Parathyroid adenoma (tissue), 2 donors: Measurements from ENCODE around the gene LTBP4.

Experiments used
- H2AFZ ChIP-seq: fragments of 300-600 bp; sonication (generic); one replicate; pipeline ENCODE4 v1.7.0; 2017; ENCODE audit warnings: antibody characterized with exemption, mild to moderate bottlenecking
- H3K27ac ChIP-seq: fragments of 300-600 bp; sonication (generic); one replicate; pipeline ENCODE4 v1.7.0; 2017
- H3K27me3 ChIP-seq: fragments of 300-600 bp; sonication (generic); one replicate; pipeline ENCODE4 v1.7.0; 2017; ENCODE audit warnings: low read length; ENCODE audit not compliant: control insufficient read depth, insufficient read depth
- H3K36me3 ChIP-seq: fragments of 300-600 bp; sonication (generic); one replicate; pipeline ENCODE4 v1.7.0; 2017; ENCODE audit warnings: low read length; ENCODE audit not compliant: control insufficient read depth, insufficient read depth
- H3K4me1 ChIP-seq: fragments of 300-600 bp; sonication (generic); one replicate; pipeline ENCODE4 v1.7.0; 2017; ENCODE audit warnings: control low read depth
- H3K4me2 ChIP-seq: fragments of 300-600 bp; sonication (generic); one replicate; pipeline ENCODE4 v1.7.0; 2017; ENCODE audit warnings: low read length
- H3K4me3 ChIP-seq: fragments of 300-600 bp; sonication (generic); one replicate; pipeline ENCODE4 v1.7.0; 2017; ENCODE audit warnings: low read depth, low read length
- H3K79me2 ChIP-seq: fragments of 300-600 bp; sonication (generic); one replicate; pipeline ENCODE4 v1.7.0; 2017; ENCODE audit warnings: control low read depth
- H3K9ac ChIP-seq: fragments of 300-600 bp; sonication (generic); one replicate; pipeline ENCODE4 v1.7.0; 2017; ENCODE audit warnings: mild to moderate bottlenecking
- H3K9me3 ChIP-seq: fragments of 300-600 bp; sonication (generic); one replicate; pipeline ENCODE4 v1.7.0; 2017; ENCODE audit warnings: low read length; ENCODE audit not compliant: control insufficient read depth
- CTCF ChIP-seq: fragments of 300-600 bp; sonication (generic); IDR thresholded peaks from one replicate; pipeline ENCODE4 v1.7.0; 2017; ENCODE audit warnings: antibody characterized with exemption, mild to moderate bottlenecking
- donor health status: primary hyperparathyroidism.

Gene LTBP4

GRCh38 chr19:40565355-40565754 is 35.8 kb upstream of the LTBP4 start:
- H3K9me3 ChIP-seq: no peaks in the 10 kb centered on the region
- H3K27me3 ChIP-seq: no peaks in the 10 kb centered on the region
- no peak overlapping the region for H3K27ac ChIP-seq
- no peak overlapping the region for H3K4me2 ChIP-seq
- no peak overlapping the region for H3K9ac ChIP-seq
- peaks cover 3% of the 10 kb centered on the region for H3K4me1 ChIP-seq
- TF ChIP-seq CTCF: no peak
- no peak overlapping the region for H3K4me3 ChIP-seq
- no peak overlapping the region for H2AFZ ChIP-seq
- H3K79me2 ChIP-seq: no peaks in the 10 kb centered on the region
- H3K36me3 ChIP-seq: no peaks in the 10 kb centered on the region

DNA sequence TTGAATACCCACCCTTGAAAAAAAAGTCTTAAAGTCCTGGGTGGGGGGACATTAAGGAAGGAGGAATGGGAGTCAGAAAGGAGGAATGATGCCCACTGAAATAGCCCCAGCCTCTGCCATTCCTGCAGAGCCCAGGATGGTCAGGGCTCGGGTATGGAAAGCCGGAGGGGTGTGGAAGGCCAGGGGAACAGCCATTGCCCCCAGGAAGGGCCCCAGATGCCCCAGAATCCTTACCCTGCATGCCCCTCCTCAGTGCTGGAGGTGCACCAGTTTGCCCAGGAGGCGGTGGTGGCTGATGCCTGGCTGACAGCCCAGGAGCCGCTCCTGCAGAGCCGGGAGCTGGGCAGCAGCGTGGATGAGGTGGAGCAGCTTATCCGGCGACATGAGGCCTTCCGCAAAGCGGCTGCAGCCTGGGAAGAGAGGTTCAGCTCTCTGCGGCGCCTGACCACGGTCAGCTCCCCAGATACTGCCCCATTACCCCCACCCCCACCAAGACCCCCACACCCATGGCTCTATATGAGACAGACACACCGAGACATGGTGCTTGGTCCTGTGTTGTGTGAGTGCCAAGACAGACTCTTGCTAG is 35.2 kb upstream of the LTBP4 start:
- Histone ChIP-seq H3K79me2 (no peaks in the 10 kb centered on the region), H3K4me1 (peaks cover 3% of the 10 kb centered on the region), H3K9ac (no peak overlapping the region), H3K36me3 (no peaks in the 10 kb centered on the region), H3K9me3 (no peaks in the 10 kb centered on the region), H3K27me3 (no peaks in the 10 kb centered on the region), H3K4me2 (no peak overlapping the region), H3K4me3 (no peak overlapping the region), H3K27ac (no peak overlapping the region), H2AFZ (no peak overlapping the region)
- TF ChIP-seq CTCF: no peak

GRCh38 chr19:40567040-40567749 is 34.0 kb upstream of the LTBP4 start:
- Histone ChIP-seq H3K9ac (no peak overlapping the region), H3K4me2 (peak overlapping the region; percentile 49), H3K79me2 (no peaks in the 10 kb centered on the region), H3K9me3 (no peaks in the 10 kb centered on the region), H3K27me3 (no peaks in the 10 kb centered on the region), H2AFZ (peak overlapping the region; percentile 54), H3K36me3 (no peaks in the 10 kb centered on the region), H3K4me3 (no peak overlapping the region), H3K27ac (no peak overlapping the region), H3K4me1 (peaks cover 3% of the 10 kb centered on the region)
- TF ChIP-seq CTCF: no peak

- Histone ChIP-seq H3K4me2 (peak overlapping the region; percentile 49), H3K4me3 (no peak overlapping the region), H3K9me3 (no peaks in the 10 kb centered on the region), H3K4me1 (peaks cover 3% of the 10 kb centered on the region), H3K27ac (no peak overlapping the region), H3K79me2 (no peaks in the 10 kb centered on the region), H2AFZ (peak overlapping the region; percentile 54), H3K27me3 (no peaks in the 10 kb centered on the region), H3K36me3 (no peaks in the 10 kb centered on the region), H3K9ac (no peak overlapping the region)
- TF ChIP-seq CTCF: no peak
Measured at GRCh38 chr19:40567750-40568494, 33.2 kb upstream of the LTBP4 start.
